CD4-positive, alpha-beta memory T cell (primary cell): ENCODE measurements around the gene UCK2. TPM values are rescaled to one million over a fixed set of nuclear protein-coding genes. Genes with fewer than 3 reads are reported as not detected.

ENCODE experiments used
- CTCF ChIA-PET: fragments of 350-600 bp; sonication (Branson Sonifier 250); formaldehyde crosslinking; loops from one replicate; lab custom pipeline; 2021; ENCODE audit warnings: inconsistent platforms; ENCODE audit not compliant: partially characterized antibody; lab: Charles Lee
- POLR2A ChIA-PET: fragments of 350-600 bp; sonication (Branson Sonifier 250); formaldehyde crosslinking; loops from one replicate; lab custom pipeline; 2021; ENCODE audit not compliant: partially characterized antibody; lab: Charles Lee
- DNase-seq, 5 donors: peaks; one replicate each; pipeline versions ENCODE4 v3.0.0 to v3.0.0-alpha.2; 2020 to 2022; ENCODE audit warnings: mixed read lengths in 1 of 5
- H3K27ac ChIP-seq: one replicate; pipeline ENCODE4 v1.7.0; 2013; ENCODE audit warnings: low read depth, low read length
- H3K27me3 ChIP-seq: 2 replicates; pipeline ENCODE4 v1.7.0; 2013; ENCODE audit warnings: mild to moderate bottlenecking, low read length, moderate library complexity; ENCODE audit not compliant: insufficient read depth
- H3K36me3 ChIP-seq: 2 replicates; pipeline ENCODE4 v1.7.0; 2013; ENCODE audit warnings: mild to moderate bottlenecking, low read length, moderate library complexity; ENCODE audit not compliant: insufficient read depth
- H3K4me1 ChIP-seq: 2 replicates; pipeline ENCODE4 v1.7.0; 2013; ENCODE audit warnings: mild to moderate bottlenecking, low read length, moderate library complexity; ENCODE audit not compliant: insufficient read depth
- H3K4me3 ChIP-seq, 2 donors: one replicate each; pipeline ENCODE4 v1.7.0; 2013; ENCODE audit warnings: low read length in 2 of 2, mild to moderate bottlenecking in 1 of 2
- H3K9me3 ChIP-seq, 2 donors: one replicate each; pipeline ENCODE4 v1.7.0; 2013; ENCODE audit warnings: low read length in 2 of 2, control low read depth in 1 of 2; ENCODE audit not compliant: control insufficient read depth in 1 of 2
- H3K27ac Mint-ChIP-seq, 7 donors: one replicate each; pipeline ENCODE4 v1.8.0; 2020 to 2021; ENCODE audit warnings: mixed read lengths in 7 of 7, mild to moderate bottlenecking in 6 of 7, inconsistent platforms in 3 of 7, moderate library complexity in 3 of 7
- H3K27me3 Mint-ChIP-seq, 2 donors: one replicate each; pipeline ENCODE4 v1.8.0; 2020 to 2021; ENCODE audit warnings: mixed read lengths in 2 of 2
- H3K36me3 Mint-ChIP-seq, 2 donors: one replicate each; pipeline ENCODE4 v1.8.0; 2020 to 2021; ENCODE audit warnings: mixed read lengths in 2 of 2, inconsistent platforms in 1 of 2, mild to moderate bottlenecking in 1 of 2
- H3K4me1 Mint-ChIP-seq, 4 donors: one replicate each; pipeline ENCODE4 v1.8.0; 2020 to 2021; ENCODE audit warnings: mixed read lengths in 4 of 4, mild to moderate bottlenecking in 1 of 4
- H3K4me3 Mint-ChIP-seq, 8 donors: one replicate each; pipeline ENCODE4 v1.8.0; 2020 to 2021; ENCODE audit warnings: mixed read lengths in 8 of 8, mild to moderate bottlenecking in 7 of 8, moderate library complexity in 6 of 8, inconsistent platforms in 3 of 8
- H3K9me3 Mint-ChIP-seq, 8 donors: one replicate each; pipeline ENCODE4 v1.8.0; 2020 to 2021; ENCODE audit warnings: mixed read lengths in 8 of 8, mild to moderate bottlenecking in 5 of 8, inconsistent platforms in 3 of 8, moderate library complexity in 1 of 8
- intact Hi-C: fragments of 100-400 bp; cut with micrococcal nuclease; formaldehyde crosslinking; loops from one replicate; pipeline ENCODE4 v1.15.1; 2023
- polyA plus RNA-seq, 2 donors: library from polyadenylated mRNA; unstranded; fragments of 300-500 nt; fragmentation: Illumina TruSeq; gene quantifications; one replicate each; pipeline ENCODE4 v1.2.3, GENCODE V29; 2021
- total RNA-seq, 2 experiments: library from RNA; stranded (reverse); gene quantifications; one replicate each; pipeline ENCODE4 v1.2.3, GENCODE V29; 2021

The UCK2 gene
- total and polyA plus RNA-seq, 4 experiments from 2014 or later: 2.1 to 5.6 (median 4.1) TPM

DNA sequence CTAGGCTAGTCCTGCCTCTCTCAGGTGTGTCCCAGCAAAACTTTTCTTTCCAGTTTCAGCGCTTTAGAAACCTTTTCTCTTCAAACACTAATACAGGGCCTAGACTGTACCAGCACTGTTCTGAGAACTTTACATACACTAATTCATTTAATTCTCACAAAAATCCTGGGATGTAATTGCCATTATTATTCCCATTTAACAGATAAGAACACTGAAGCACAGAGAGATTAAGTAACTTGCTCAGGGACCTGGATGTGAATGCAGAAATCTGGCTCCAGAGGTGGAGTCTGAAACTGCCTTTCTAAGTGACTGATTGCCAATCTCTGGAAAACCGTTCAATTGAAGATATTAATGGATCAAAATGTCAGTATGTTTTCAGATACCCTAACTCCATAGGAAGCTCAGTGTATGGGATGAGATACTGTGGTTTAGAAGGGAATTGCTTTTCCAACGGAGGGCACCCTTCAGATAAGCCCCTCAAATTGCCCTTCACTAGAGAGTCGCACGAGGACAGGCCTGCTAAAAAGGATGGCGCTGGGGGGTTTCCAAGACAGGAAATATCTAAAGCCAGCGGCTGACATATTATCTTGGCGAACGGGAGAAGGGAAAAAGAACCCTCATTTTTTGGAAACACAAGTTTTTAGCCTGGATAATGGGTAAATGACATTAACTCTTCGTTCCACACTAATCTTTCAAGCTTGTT lies 698 bp upstream of the UCK2 start:
- peaks cover 11 to 24% (median 18%) of the 10 kb centered on the region in 4 donors for H3K4me1 Mint-ChIP-seq
- peaks cover 0 to 8% of the 10 kb centered on the region in 2 donors for H3K36me3 Mint-ChIP-seq
- DNase-seq: peak in 1 of 5 donors; percentile 4
- peak overlapping the region in 4 of 7 donors; percentile 31 to 84 (median 60) for H3K27ac Mint-ChIP-seq
- no peak overlapping the region for H3K4me3 ChIP-seq
- no peaks in the 10 kb centered on the region for H3K9me3 ChIP-seq
- H3K4me1 ChIP-seq: peaks cover 12% of the 10 kb centered on the region
- H3K27me3 Mint-ChIP-seq: no peaks in the 10 kb centered on the region
- H3K27ac ChIP-seq: no peak overlapping the region
- no peaks in the 10 kb centered on the region for H3K36me3 ChIP-seq
- ChIA-PET CTCF (no interaction called here), POLR2A (interaction anchor here (1.9 kb wide), 1 partner anchor 58 kb away, joined by 10 read pairs; the partner anchor contains the start of gene TMCO1)
- peak overlapping the region; percentile 78 to 90 (median 87) for H3K4me3 Mint-ChIP-seq
- intact Hi-C loops: loop anchor here (10.0 kb wide), 1 partner anchor 192 kb away; the partner anchor contains the start of gene MGST3
- H3K9me3 Mint-ChIP-seq: no peaks in the 10 kb centered on the region
- no peaks in the 10 kb centered on the region for H3K27me3 ChIP-seq

DNA sequence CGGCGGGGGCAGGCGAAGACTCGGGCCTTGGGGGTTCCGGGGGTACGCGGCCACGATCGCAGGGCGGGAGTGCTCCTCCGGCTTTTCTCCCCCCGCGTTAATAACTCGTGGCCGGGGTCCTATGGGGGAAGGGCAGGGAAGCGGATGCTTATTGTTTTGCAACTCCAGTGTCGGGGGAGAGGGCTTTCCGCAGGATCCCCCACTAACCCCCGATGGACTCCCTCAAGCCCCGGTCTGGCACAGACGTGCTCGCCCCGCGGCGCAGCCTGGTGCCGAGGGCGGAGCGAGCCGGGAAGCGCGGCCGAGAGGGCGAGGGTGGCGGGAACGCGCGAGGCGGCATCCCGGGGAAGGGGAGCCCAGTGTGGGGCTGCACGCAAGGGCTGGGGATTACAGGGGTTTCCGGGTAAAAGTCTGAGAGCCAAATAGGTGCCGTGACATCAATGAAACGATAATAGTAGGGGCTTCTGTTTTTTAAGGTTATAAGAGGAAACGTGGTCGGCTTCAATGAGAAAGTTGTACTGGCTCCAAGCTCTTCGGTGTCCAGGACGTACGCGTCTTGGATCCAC lies 772 bp downstream of the UCK2 start:
- Mint-ChIP-seq H3K36me3 (peaks cover 0 to 8% of the 10 kb centered on the region in 2 donors), H3K27ac (peak overlapping the region; percentile 16 to 91 (median 83)), H3K27me3 (no peaks in the 10 kb centered on the region), H3K9me3 (no peaks in the 10 kb centered on the region), H3K4me3 (peak overlapping the region; percentile 91 to 96 (median 93)), H3K4me1 (peaks cover 12 to 24% (median 19%) of the 10 kb centered on the region in 4 donors)
- Histone ChIP-seq H3K4me3 (peak overlapping the region; percentile 73 to 81), H3K9me3 (no peaks in the 10 kb centered on the region), H3K27me3 (no peaks in the 10 kb centered on the region), H3K36me3 (no peaks in the 10 kb centered on the region), H3K4me1 (peaks cover 12% of the 10 kb centered on the region), H3K27ac (no peak overlapping the region)
- DNase-seq: peak in 3 of 5 donors; percentile 35 to 43 (median 36)
- intact Hi-C loops: loop anchor here (1.0 to 10.0 kb wide), 2 partner anchors 60 to 193 kb away; partner anchors contain the start of genes MGST3 and TMCO1
- CTCF ChIA-PET: interaction anchor here (1.4 to 1.9 kb wide), 7 partner anchors 21 to 435 kb away, joined by 3 to 11 read pairs (median 5); partner anchors contain the start of gene TMCO1
- POLR2A ChIA-PET: interaction anchor here (0.9 to 1.9 kb wide), 4 partner anchors 43 to 130 kb away, joined by 3 to 11 read pairs (median 6); partner anchors contain the start of genes ALDH9A1 and TMCO1

GRCh38 chr1:165828669-165829329 lies 1.4 kb downstream of the UCK2 start:
- no peaks in the 10 kb centered on the region for H3K9me3 Mint-ChIP-seq
- peak overlapping the region; percentile 91 to 96 (median 93) for H3K4me3 Mint-ChIP-seq
- DNase-seq: no peak
- peaks cover 12% of the 10 kb centered on the region for H3K4me1 ChIP-seq
- H3K9me3 ChIP-seq: no peaks in the 10 kb centered on the region
- peak overlapping the region; percentile 16 to 91 (median 83) for H3K27ac Mint-ChIP-seq
- CTCF ChIA-PET: interaction anchor here (1.1 to 1.9 kb wide), 8 partner anchors 21 to 436 kb away, joined by 3 to 11 read pairs (median 5); partner anchors contain the start of gene TMCO1
- peak overlapping the region; percentile 73 to 81 for H3K4me3 ChIP-seq
- no peaks in the 10 kb centered on the region for H3K27me3 Mint-ChIP-seq
- no peak overlapping the region for H3K27ac ChIP-seq
- peaks cover 0 to 8% of the 10 kb centered on the region in 2 donors for H3K36me3 Mint-ChIP-seq
- H3K27me3 ChIP-seq: no peaks in the 10 kb centered on the region
- intact Hi-C loops: loop anchor here (1.0 to 10.0 kb wide), 2 partner anchors 60 to 194 kb away; partner anchors contain the start of genes MGST3 and TMCO1
- no peaks in the 10 kb centered on the region for H3K36me3 ChIP-seq
- H3K4me1 Mint-ChIP-seq: peaks cover 14 to 24% (median 20%) of the 10 kb centered on the region in 4 donors
- POLR2A ChIA-PET: interaction anchor here (0.9 to 1.9 kb wide), 5 partner anchors 22 to 131 kb away, joined by 3 to 11 read pairs (median 4); partner anchors contain the start of genes ALDH9A1 and TMCO1

GRCh38 chr1:165829888-165830287 lies 2.5 kb downstream of the UCK2 start:
- no peak overlapping the region for H3K4me3 ChIP-seq

GRCh38 chr1:165831146-165831545 lies 3.7 kb downstream of the UCK2 start:
- Mint-ChIP-seq H3K27ac (no peak overlapping the region), H3K36me3 (peaks cover 0 to 8% of the 10 kb centered on the region in 2 donors), H3K9me3 (no peaks in the 10 kb centered on the region), H3K27me3 (no peaks in the 10 kb centered on the region), H3K4me1 (peaks cover 14 to 24% (median 20%) of the 10 kb centered on the region in 4 donors), H3K4me3 (no peak overlapping the region)
- Histone ChIP-seq H3K27me3 (no peaks in the 10 kb centered on the region), H3K9me3 (no peaks in the 10 kb centered on the region), H3K36me3 (no peaks in the 10 kb centered on the region), H3K4me1 (peaks cover 12% of the 10 kb centered on the region), H3K4me3 (no peak overlapping the region), H3K27ac (no peak overlapping the region)
- POLR2A ChIA-PET: no interaction called here
- intact Hi-C loops: no loop called here
- DNase-seq: no peak
- CTCF ChIA-PET: no interaction called here

More at GRCh38 chr1:165829888-165830287, 2.5 kb downstream of the UCK2 start:
- ChIA-PET CTCF (interaction anchor here (1.1 to 1.9 kb wide), 6 partner anchors 42 to 437 kb away, joined by 3 to 11 read pairs (median 6); no protein-coding TSS in a partner anchor), POLR2A (interaction anchor here (0.9 to 1.9 kb wide), 4 partner anchors 21 to 132 kb away, joined by 4 to 11 read pairs (median 6); partner anchors contain the start of genes ALDH9A1 and TMCO1)
- Mint-ChIP-seq H3K27ac (no peak overlapping the region), H3K9me3 (no peaks in the 10 kb centered on the region), H3K27me3 (no peaks in the 10 kb centered on the region), H3K4me1 (peaks cover 14 to 24% (median 20%) of the 10 kb centered on the region in 4 donors), H3K36me3 (peaks cover 0 to 8% of the 10 kb centered on the region in 2 donors), H3K4me3 (peak overlapping the region in 2 of 8 donors; percentile 13 to 26)
- no peak for DNase-seq
- Histone ChIP-seq H3K27me3 (no peaks in the 10 kb centered on the region), H3K9me3 (no peaks in the 10 kb centered on the region), H3K4me1 (peaks cover 12% of the 10 kb centered on the region), H3K36me3 (no peaks in the 10 kb centered on the region), H3K27ac (no peak overlapping the region)
- intact Hi-C loops: loop anchor here (10.0 kb wide), 1 partner anchor 195 kb away; the partner anchor contains the start of gene MGST3

DNA sequence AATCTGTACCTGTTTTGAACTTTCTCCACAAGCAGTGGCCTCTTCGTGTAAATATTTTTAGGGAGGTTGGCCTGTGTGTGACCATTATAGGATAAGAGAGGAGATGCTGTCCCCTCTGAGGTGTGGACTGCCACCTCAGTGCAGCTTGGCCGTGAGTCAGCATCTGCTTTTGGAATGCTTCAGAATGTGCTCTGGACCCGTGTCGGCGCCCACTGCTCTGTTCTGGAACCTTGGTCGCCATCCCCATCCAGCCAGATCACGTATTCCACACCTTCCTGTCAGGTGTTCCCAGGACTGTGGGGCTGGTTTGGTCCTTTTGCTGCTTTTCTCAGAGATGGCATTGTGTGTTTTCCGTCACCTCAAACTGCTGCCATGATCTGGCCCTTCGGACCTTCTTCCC lies 5.5 kb downstream of the UCK2 start:
- no peaks in the 10 kb centered on the region for H3K36me3 ChIP-seq
- no peak overlapping the region for H3K4me3 ChIP-seq
- ChIA-PET POLR2A (no interaction called here), CTCF (no interaction called here)
- Mint-ChIP-seq H3K36me3 (peaks cover 0 to 4% of the 10 kb centered on the region in 2 donors), H3K4me3 (no peak overlapping the region), H3K9me3 (no peaks in the 10 kb centered on the region), H3K27ac (peak overlapping the region in 1 of 7 donors; percentile 48), H3K4me1 (peaks cover 9 to 15% (median 11%) of the 10 kb centered on the region in 4 donors), H3K27me3 (no peaks in the 10 kb centered on the region)
- peaks cover 6% of the 10 kb centered on the region for H3K4me1 ChIP-seq
- intact Hi-C loops: no loop called here
- no peak for DNase-seq
- H3K9me3 ChIP-seq: no peaks in the 10 kb centered on the region
- no peaks in the 10 kb centered on the region for H3K27me3 ChIP-seq
- H3K27ac ChIP-seq: no peak overlapping the region
